ENCODE results near the gene HSD17B3. TPM values are rescaled to one million over a fixed set of nuclear protein-coding genes. Genes with fewer than 3 reads are reported as not detected.
A peak's percentile ranks its signal among the peaks of the same experiment; 100 is the strongest.
"Not testable (repeated sequence)": the region's sequence is repeated elsewhere in the genome, so short reads cannot be mapped to it uniquely, and the experiment has no call there.

Gene HSD17B3
- total RNA-seq, 1 donor from 2014 or later: not detected

GRCh38 chr9:96309850-96310249 is 7.9 kb upstream of the HSD17B3 start:
- H3K9ac ChIP-seq: no peak overlapping the region
- Mint-ChIP-seq H3K4me3 (no peak overlapping the region), H3K36me3 (peaks cover 2% of the 10 kb centered on the region), H3K9me3 (peaks cover 27% of the 10 kb centered on the region), H3K27me3 (ENCODE audit: insufficient read depth, low read depth) (peaks cover under 1% of the 10 kb centered on the region), H3K27ac (no peak overlapping the region), H3K4me1 (peaks cover 10% of the 10 kb centered on the region)
- TF ChIP-seq CTCF (IDR thresholded peaks at IDR 0.05) (no peak), EZH2phosphoT487 (IDR thresholded peaks at IDR 0.05) (no peak), EZH2 (IDR thresholded peaks at IDR 0.05) (no peak)
- no peaks in the 10 kb centered on the region for H3K27me3 ChIP-seq
- H3K4me1 ChIP-seq: peaks cover 10% of the 10 kb centered on the region
- H4K20me1 ChIP-seq (ENCODE audit: low read depth): no peaks in the 10 kb centered on the region
- no peak for DNase-seq (ENCODE audit: low spot score)
- H3K36me3 ChIP-seq: no peaks in the 10 kb centered on the region
- no peak overlapping the region for H3K4me3 ChIP-seq
- H3K27ac ChIP-seq: no peak overlapping the region
- H3K79me2 ChIP-seq (ENCODE audit: low read depth): no peaks in the 10 kb centered on the region
- no peak overlapping the region for H2AFZ ChIP-seq (replicated peaks)
- no peaks in the 10 kb centered on the region for H3F3A ChIP-seq (ENCODE audit: low read depth)
- H3K4me2 ChIP-seq: no peak overlapping the region
- no peaks in the 10 kb centered on the region for H3K9me3 ChIP-seq (ENCODE audit: low read depth)

- peaks cover 14% of the 10 kb centered on the region for H3K4me1 Mint-ChIP-seq
- not testable (repeated sequence) for H3K9me3 ChIP-seq (ENCODE audit: low read depth); H3K27me3 Mint-ChIP-seq (ENCODE audit: insufficient read depth, low read depth); H3K4me3 Mint-ChIP-seq; DNase-seq (ENCODE audit: low spot score); H3K4me3 ChIP-seq; H3K79me2 ChIP-seq (ENCODE audit: low read depth); H3K9ac ChIP-seq; H3K4me2 ChIP-seq; H4K20me1 ChIP-seq (ENCODE audit: low read depth); H3K27ac ChIP-seq; H3F3A ChIP-seq (ENCODE audit: low read depth); H3K27me3 ChIP-seq; H3K27ac Mint-ChIP-seq; H3K36me3 Mint-ChIP-seq; H2AFZ ChIP-seq (replicated peaks); H3K36me3 ChIP-seq
- H3K4me1 ChIP-seq: peaks cover 11% of the 10 kb centered on the region
- peaks cover 16% of the 10 kb centered on the region for H3K9me3 Mint-ChIP-seq
Observed at GRCh38 chr9:96306958-96307357, 5.0 kb upstream of the HSD17B3 start.

- H3K27me3 ChIP-seq: no peaks in the 10 kb centered on the region
- H3K4me3 ChIP-seq: no peak overlapping the region
- no peaks in the 10 kb centered on the region for H3K79me2 ChIP-seq (ENCODE audit: low read depth)
- no peaks in the 10 kb centered on the region for H4K20me1 ChIP-seq (ENCODE audit: low read depth)
- no peak overlapping the region for H3K27ac Mint-ChIP-seq
- peak overlapping the region; percentile 50 for H2AFZ ChIP-seq (replicated peaks)
- peaks cover 5% of the 10 kb centered on the region for H3K9me3 Mint-ChIP-seq
- H3K4me2 ChIP-seq: peak overlapping the region; percentile 49
- TF ChIP-seq EZH2 (IDR thresholded peaks at IDR 0.05) (no peak), CTCF (IDR thresholded peaks at IDR 0.05) (no peak), EZH2phosphoT487 (IDR thresholded peaks at IDR 0.05) (no peak)
- peaks cover 11% of the 10 kb centered on the region for H3K4me1 ChIP-seq
- H3K9ac ChIP-seq: no peak overlapping the region
- H3K36me3 ChIP-seq: no peaks in the 10 kb centered on the region
- no peak overlapping the region for H3K27ac ChIP-seq
- no peaks in the 10 kb centered on the region for H3F3A ChIP-seq (ENCODE audit: low read depth)
- H3K27me3 Mint-ChIP-seq (ENCODE audit: insufficient read depth, low read depth): peaks cover 2% of the 10 kb centered on the region
- no peak overlapping the region for H3K4me3 Mint-ChIP-seq
- no peaks in the 10 kb centered on the region for H3K36me3 Mint-ChIP-seq
- DNase-seq (ENCODE audit: low spot score): peak; percentile 41
- no peaks in the 10 kb centered on the region for H3K9me3 ChIP-seq (ENCODE audit: low read depth)
- H3K4me1 Mint-ChIP-seq: peaks cover 15% of the 10 kb centered on the region
Observed at GRCh38 chr9:96305171-96305570, 3.2 kb upstream of the HSD17B3 start.

- no peak for DNase-seq (ENCODE audit: low spot score)
- Histone ChIP-seq H3K4me1 (peaks cover 11% of the 10 kb centered on the region), H2AFZ (replicated peaks) (no peak overlapping the region), H3K9ac (no peak overlapping the region), H3K27me3 (no peaks in the 10 kb centered on the region), H3K9me3 (ENCODE audit: low read depth) (no peaks in the 10 kb centered on the region), H4K20me1 (ENCODE audit: low read depth) (no peaks in the 10 kb centered on the region), H3K4me2 (no peak overlapping the region), H3K4me3 (no peak overlapping the region), H3F3A (ENCODE audit: low read depth) (no peaks in the 10 kb centered on the region), H3K79me2 (ENCODE audit: low read depth) (no peaks in the 10 kb centered on the region), H3K27ac (no peak overlapping the region), H3K36me3 (no peaks in the 10 kb centered on the region)
- Mint-ChIP-seq H3K4me3 (no peak overlapping the region), H3K4me1 (peaks cover 15% of the 10 kb centered on the region), H3K9me3 (peaks cover 3% of the 10 kb centered on the region), H3K27me3 (ENCODE audit: insufficient read depth, low read depth) (peaks cover 2% of the 10 kb centered on the region), H3K27ac (no peak overlapping the region), H3K36me3 (no peaks in the 10 kb centered on the region)
- no peak for TF ChIP-seq EZH2 (IDR thresholded peaks at IDR 0.05)
- TF ChIP-seq EZH2phosphoT487 (IDR thresholded peaks at IDR 0.05): no peak
- no peak for TF ChIP-seq CTCF (IDR thresholded peaks at IDR 0.05)
Observed at GRCh38 chr9:96304230-96304629, 2.3 kb upstream of the HSD17B3 start.
